ENCODE data around the gene RPLP2. TPM values are rescaled to one million over a fixed set of nuclear protein-coding genes. Genes with fewer than 3 reads are reported as not detected.

The RPLP2 gene
- total RNA-seq, 1 experiment from 2014 or later: 2,142 TPM

DNA sequence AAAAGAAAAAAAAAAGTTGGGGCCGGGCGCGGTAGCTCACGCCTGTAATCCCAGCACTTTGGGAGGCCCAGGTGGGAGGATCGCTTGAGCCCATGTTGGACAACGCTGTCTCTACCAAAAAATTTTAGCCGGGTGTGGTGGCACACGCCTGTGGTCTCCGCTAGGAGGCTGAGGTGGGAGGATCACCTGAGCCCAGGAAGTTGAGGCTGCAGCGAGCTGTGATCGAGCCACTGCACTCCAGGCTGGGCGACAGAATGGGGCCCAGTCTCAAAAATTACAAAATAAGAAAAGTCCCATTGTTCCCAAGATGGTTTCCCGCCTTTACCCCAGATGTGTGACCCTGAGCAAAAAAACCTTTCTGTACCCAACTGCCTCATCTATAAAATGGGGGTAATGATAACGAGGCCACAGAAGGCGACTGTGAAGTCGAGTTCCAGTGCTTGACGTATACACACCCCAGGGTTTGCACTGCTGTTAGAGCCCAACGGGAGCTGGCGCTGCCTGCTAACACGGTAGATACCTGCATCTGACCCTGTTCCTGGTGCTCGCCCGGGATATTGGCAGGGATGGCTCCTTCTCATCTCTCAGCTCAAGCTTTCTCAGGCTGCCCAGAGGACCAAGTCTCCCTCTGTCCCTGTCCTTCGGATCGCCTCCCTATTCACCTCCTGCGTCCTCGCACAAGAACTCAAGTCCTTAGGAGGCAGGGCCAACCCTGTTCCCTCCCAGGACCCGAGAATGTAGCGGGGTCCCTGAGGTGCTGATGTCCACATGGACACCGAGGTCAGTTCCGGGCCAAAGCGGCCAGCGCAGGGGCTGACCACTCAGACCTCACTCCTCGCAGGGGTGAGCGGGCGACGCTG lies 1.1 kb upstream of the RPLP2 start:
- TF ChIP-seq, protein P1, sequence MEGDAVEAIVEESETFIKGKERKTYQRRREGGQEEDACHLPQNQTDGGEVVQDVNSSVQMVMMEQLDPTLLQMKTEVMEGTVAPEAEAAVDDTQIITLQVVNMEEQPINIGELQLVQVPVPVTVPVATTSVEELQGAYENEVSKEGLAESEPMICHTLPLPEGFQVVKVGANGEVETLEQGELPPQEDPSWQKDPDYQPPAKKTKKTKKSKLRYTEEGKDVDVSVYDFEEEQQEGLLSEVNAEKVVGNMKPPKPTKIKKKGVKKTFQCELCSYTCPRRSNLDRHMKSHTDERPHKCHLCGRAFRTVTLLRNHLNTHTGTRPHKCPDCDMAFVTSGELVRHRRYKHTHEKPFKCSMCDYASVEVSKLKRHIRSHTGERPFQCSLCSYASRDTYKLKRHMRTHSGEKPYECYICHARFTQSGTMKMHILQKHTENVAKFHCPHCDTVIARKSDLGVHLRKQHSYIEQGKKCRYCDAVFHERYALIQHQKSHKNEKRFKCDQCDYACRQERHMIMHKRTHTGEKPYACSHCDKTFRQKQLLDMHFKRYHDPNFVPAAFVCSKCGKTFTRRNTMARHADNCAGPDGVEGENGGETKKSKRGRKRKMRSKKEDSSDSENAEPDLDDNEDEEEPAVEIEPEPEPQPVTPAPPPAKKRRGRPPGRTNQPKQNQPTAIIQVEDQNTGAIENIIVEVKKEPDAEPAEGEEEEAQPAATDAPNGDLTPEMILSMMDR (IDR thresholded peaks at IDR 0.05; ENCODE audit: unreplicated experiment): no peak
- BruUV-seq (replicated peaks): TSS peak; percentile 73
- CTCF ChIA-PET: interaction anchor here (0.7 to 0.8 kb wide), 2 partner anchors 44 to 110 kb away, joined by 3 to 4 read pairs; no protein-coding TSS in a partner anchor
- H3K9me3 Mint-ChIP-seq (ENCODE audit: unreplicated experiment): no peaks in the 10 kb centered on the region
- H3K36me3 Mint-ChIP-seq (ENCODE audit: insufficient read depth, unreplicated experiment): peaks cover 56% of the 10 kb centered on the region
- no peak for DNase-seq (ENCODE audit: unreplicated experiment)
- H3K4me3 Mint-ChIP-seq (ENCODE audit: unreplicated experiment): peak overlapping the region; percentile 95
- H3K27ac Mint-ChIP-seq (ENCODE audit: low read depth, unreplicated experiment): peak overlapping the region; percentile 97
- H3K4me1 Mint-ChIP-seq (ENCODE audit: insufficient read depth, unreplicated experiment): peaks cover 12% of the 10 kb centered on the region
- POLR2A ChIA-PET: interaction anchor here (0.7 to 8.3 kb wide), 22 partner anchors 8 to 599 kb away, joined by 3 to 149 read pairs (median 6); partner anchors contain the start of genes AP2A2, CD151, CEND1 and DEAF1
- intact Hi-C loops (cut with micrococcal nuclease): loop anchor here (5.0 kb wide), 1 partner anchor 34 kb away; the partner anchor contains the start of genes POLR2L and TSPAN4
- H3K27me3 Mint-ChIP-seq (ENCODE audit: insufficient read depth, unreplicated experiment): no peaks in the 10 kb centered on the region

DNA sequence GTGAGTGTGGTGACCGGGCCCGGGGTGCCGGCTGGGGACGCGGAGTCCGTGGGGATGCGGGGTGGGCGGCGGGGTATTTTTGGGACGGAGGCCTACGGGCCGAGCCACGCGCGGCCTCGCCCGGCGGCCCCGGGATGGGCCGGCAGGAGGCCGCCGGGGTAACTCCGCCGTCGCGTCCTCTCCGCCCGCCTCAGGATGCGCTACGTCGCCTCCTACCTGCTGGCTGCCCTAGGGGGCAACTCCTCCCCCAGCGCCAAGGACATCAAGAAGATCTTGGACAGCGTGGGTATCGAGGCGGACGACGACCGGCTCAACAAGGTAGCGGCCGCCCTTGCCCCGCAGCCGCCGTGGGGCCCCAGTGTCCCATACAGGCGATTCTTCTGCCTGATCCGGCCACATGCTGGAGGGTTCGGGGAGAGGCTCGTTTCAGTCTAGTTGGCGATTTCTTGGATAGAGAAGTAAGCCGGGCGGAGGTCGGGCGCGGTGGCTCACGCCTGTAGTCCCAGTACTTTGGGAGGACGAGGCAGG lies 337 bp downstream of the RPLP2 start:
- Mint-ChIP-seq H3K27me3 (ENCODE audit: insufficient read depth, unreplicated experiment) (no peaks in the 10 kb centered on the region), H3K4me1 (ENCODE audit: insufficient read depth, unreplicated experiment) (peaks cover 12% of the 10 kb centered on the region), H3K4me3 (ENCODE audit: unreplicated experiment) (peak overlapping the region; percentile 95), H3K9me3 (ENCODE audit: unreplicated experiment) (no peaks in the 10 kb centered on the region), H3K27ac (ENCODE audit: low read depth, unreplicated experiment) (peak overlapping the region; percentile 97), H3K36me3 (ENCODE audit: insufficient read depth, unreplicated experiment) (peaks cover 48% of the 10 kb centered on the region)
- ChIA-PET POLR2A (interaction anchor here (0.6 to 8.3 kb wide), 20 partner anchors 9 to 304 kb away, joined by 3 to 149 read pairs (median 6); partner anchors contain the start of genes CD151, GATD1, IRF7 and PHRF1), CTCF (no interaction called here)
- intact Hi-C loops (cut with micrococcal nuclease): no loop called here
- BruUV-seq (replicated peaks): TSS peak; percentile 74
- TF ChIP-seq, protein P1 (IDR thresholded peaks at IDR 0.05; ENCODE audit: unreplicated experiment): no peak
- no peak for DNase-seq (ENCODE audit: unreplicated experiment)

DNA sequence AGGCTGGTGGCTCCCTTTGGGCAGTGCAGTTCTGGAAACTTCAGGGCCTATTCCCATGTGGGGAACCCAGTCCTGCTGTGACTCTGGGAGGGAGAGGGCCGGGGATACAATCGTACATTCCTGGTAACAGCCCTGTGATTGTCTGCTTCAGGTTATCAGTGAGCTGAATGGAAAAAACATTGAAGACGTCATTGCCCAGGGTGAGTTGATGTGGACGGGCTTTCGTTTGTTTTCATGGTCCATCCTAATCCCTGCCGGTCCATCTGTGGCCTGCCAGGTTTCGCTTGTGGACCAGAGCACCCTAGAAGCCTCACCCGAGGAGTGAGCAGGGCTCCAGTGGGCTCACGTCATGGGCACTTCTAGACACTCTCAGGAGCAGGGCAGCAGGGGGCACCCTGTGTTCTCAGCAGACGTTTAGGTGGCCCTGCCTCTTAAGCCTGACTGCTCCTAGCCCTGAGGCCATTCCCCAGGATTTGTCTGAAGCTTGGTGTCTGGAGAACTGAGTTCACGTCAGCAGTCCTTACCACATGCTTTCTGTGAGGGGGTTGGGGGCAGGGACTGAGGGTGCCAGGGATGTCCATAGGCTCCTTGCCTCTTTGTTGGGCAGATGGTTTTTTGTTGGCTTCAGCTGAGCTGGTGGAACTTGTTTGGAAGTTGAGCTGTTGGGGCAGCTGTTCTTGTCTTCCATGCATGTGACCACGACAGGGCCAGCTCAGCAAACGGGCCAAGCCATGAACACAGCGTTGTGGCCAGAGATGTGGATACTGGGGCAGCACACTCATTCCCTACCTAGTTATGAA lies 1.9 kb downstream of the RPLP2 start:
- H3K27ac Mint-ChIP-seq (ENCODE audit: low read depth, unreplicated experiment): no peak overlapping the region
- intact Hi-C loops (cut with micrococcal nuclease): no loop called here
- H3K4me3 Mint-ChIP-seq (ENCODE audit: unreplicated experiment): peak overlapping the region; percentile 95
- peaks cover 12% of the 10 kb centered on the region for H3K4me1 Mint-ChIP-seq (ENCODE audit: insufficient read depth, unreplicated experiment)
- CTCF ChIA-PET: interaction anchor here (0.6 kb wide), 2 partner anchors 36 to 164 kb away, joined by 3 to 4 read pairs; no protein-coding TSS in a partner anchor
- H3K36me3 Mint-ChIP-seq (ENCODE audit: insufficient read depth, unreplicated experiment): peaks cover 40% of the 10 kb centered on the region
- peak; percentile 51 for DNase-seq (ENCODE audit: unreplicated experiment)
- no peaks in the 10 kb centered on the region for H3K9me3 Mint-ChIP-seq (ENCODE audit: unreplicated experiment)
- no TSS peak for BruUV-seq (replicated peaks)
- TF ChIP-seq, protein P1 (IDR thresholded peaks at IDR 0.05; ENCODE audit: unreplicated experiment): no peak
- POLR2A ChIA-PET: interaction anchor here (0.7 to 2.0 kb wide), 12 partner anchors 9 to 116 kb away, joined by 3 to 31 read pairs (median 4); partner anchors contain the start of genes CD151, DEAF1, PNPLA2 and TSPAN4
- no peaks in the 10 kb centered on the region for H3K27me3 Mint-ChIP-seq (ENCODE audit: insufficient read depth, unreplicated experiment)
